Measurements from ENCODE around the gene PEX7.
"Not testable (repeated sequence)": the region's sequence is repeated elsewhere in the genome, so short reads cannot be mapped to it uniquely, and the experiment has no call there.

Gene PEX7, protein sequence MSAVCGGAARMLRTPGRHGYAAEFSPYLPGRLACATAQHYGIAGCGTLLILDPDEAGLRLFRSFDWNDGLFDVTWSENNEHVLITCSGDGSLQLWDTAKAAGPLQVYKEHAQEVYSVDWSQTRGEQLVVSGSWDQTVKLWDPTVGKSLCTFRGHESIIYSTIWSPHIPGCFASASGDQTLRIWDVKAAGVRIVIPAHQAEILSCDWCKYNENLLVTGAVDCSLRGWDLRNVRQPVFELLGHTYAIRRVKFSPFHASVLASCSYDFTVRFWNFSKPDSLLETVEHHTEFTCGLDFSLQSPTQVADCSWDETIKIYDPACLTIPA

GRCh38 chr6:136822376-136823127 lies at the start of gene PEX7:
Gene PEX7, plus strand, starts transcription at chr6:136822592. Its CDS starts 74 bp downstream, at chr6:136822666.
- DNase-seq: peak; percentile 82

GRCh38 chr6:136772685-136773472 lies 49.5 kb upstream of the PEX7 start:
- no peak for DNase-seq

DNA sequence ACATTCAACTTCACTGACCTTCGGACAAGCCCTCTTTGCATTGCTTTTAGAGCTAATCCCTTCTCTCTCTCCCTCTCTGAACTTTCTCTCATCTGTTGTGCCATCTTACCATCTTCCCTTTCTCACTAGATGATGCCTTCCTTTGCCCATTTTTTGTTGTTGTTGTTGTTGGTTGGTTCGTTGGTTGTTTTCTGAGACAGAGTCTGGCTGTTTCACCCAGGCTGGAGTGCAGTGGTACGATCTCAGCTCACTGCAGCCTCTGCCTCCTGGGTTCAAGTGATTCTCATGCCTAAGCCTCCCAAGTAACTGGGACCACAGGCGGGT lies 49.0 kb upstream of the PEX7 start:
- no peak for DNase-seq

DNA sequence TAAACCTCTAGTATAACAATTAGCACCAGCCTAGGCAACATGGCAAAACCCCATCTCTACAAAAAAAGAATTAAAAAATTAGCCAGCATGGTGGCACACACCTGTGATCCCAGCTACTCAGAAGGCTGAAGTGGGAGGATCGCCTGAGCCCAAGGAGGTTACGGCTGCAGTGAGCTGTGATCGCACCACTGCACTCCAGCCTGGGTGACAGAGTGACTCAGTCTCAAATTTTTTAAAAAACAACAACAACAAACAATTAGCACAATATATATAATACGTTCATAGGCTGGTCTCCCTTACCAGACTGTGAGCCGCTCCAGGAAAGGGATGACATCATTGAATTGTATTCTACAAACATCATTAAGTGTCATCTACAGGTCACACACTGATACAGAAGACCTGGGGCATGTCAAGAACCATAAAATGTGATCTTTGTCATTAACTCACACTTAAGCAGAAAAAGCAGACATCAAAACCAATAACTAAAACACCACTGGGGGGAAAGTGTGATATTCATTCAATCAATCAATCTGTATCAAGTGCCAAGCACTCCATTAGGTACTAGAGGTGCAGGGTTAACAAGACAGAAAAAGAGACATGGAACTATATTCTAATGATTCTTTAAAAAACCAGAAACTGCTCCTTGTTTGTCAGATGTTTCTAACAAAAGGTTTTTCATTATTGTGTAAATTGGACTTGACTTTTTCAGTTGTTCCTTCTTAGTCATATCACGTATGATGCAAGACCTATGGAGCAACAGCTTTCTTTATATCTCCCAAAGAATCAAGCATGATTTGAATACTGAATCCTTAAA lies 48.0 kb upstream of the PEX7 start:
- no peak for DNase-seq

DNA sequence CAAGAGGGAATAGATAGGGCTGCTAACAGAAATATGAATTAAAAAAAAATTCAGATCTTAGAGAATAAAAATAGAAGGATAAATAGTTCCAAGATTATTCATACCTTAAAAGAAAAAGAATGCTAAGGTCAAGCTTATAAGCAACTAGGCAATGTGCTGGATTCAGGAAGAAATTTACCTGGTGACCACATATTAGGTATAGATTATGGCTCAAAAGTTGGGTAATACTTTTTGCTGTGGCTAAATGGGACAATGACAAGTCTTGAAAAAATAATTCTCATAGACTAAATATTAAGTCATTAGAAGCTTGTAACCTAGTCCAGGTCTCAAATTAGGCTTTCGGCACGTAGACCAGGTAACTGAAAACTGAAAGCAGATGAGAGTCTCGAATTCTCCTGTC lies 47.3 kb upstream of the PEX7 start:
- no peak for DNase-seq

DNA sequence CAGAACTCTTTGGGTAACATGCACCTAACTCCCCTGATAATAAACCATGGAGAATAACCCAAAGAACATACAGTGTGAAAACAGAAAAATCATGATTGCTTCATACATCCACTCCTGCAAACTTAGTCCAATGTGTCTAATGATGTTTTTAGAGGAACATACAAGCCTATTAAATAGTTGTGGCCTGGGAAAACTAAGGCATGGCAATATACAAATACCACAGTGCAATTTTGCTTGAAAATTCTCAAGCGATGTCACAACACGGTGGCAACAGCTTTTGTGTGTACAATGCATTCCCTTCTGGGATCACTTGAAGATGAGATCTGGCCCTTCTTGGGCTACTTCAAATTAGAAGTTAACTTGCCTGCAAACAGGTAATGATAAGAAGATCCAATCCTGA lies 46.8 kb upstream of the PEX7 start:
- DNase-seq: no peak

DNA sequence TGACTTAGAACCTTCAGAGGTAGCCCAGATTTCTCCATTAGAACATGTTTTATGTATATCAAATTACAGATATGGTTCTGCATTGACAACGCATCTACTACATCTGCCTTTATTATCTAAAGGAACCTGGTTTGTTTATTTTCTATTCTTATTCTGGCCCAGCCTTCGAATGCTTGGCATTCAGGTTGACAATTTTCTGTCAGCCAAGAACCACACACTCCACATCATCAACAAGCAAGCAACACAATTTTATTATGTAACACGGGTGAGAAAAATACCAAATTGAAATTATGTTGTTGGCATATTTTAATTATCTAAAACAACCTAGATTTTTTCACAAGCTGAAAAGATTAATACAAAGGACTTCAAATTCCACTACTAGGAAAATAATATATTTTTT lies 44.7 kb upstream of the PEX7 start:
- DNase-seq: no peak

DNA sequence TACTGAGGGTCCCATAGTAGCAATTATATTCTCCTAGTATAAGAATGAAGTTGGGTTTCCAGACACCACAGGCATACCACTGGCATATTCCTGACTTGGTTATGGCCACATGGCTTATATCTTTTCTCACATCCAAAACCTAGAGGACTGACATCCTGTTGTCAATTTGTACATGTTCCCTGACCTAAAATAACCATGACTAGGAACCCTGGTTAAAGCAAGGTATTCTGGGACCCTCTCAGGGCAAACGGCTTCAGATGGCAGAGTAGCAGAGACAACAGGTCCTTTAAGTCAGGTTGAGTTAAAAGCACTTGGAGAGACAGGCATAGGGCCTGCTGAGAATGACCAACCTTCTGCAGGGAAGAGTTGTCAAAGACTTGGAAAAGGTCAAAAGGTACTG lies 42.7 kb upstream of the PEX7 start:
- DNase-seq: no peak

GRCh38 chr6:136780972-136781371 lies 41.4 kb upstream of the PEX7 start:
- no peak for DNase-seq

GRCh38 chr6:136782021-136782770 lies 40.2 kb upstream of the PEX7 start:
- no peak for DNase-seq

DNA sequence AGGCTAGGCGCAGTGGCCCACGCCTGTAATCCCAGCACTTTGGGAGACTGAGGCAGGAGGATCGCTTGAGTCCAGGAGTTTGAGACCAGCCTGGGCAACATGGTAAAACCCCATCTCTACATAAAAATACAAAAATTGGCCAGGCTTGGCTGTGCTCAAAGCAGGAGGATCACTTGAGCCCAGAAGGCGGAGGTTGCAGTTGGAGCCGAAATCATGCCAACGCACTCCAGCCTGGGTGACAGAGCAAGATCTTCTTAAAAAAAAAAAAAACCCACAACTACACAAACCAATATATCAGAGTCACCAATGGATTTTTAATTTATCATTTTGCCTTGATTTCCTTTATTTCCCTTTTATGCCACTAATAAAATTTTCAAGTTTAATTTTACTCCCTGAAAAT lies 39.4 kb upstream of the PEX7 start:
- no peak for DNase-seq

DNA sequence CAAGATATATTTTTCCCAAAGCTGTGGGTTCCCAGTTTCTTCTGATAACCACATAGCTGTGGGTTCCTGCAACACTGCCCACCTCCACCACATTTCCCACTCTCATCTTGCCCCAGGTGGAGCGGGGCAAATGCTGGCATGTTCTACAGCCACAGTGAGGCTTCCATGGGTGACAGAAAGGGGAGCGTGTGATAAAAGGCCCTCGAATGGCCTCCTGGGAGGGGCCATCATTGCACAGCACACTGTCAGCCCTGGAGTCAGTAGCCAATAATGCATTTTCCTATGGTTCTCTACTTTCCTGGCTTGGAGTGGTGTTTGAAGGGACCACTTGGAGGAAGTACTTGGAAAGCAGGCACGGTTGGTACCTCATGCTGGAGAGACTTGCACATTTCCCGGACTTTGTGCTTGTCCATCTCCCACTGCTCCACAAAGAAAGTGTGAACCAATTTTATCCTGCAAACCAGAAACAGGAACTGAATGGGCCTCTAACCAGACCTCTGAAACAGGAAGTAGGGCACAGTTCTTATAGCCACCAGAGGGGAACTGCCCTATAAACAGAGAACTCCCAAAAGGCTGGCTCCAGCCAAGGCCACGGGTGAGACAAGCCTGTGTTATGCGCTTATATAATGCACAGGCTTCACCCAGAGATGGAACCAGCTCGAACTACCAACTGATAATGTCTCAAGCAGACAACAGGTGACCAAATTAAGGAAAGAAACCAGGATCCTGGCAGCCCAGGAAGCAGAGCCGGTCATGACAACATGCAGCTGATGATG lies 38.7 kb upstream of the PEX7 start:
- DNase-seq: no peak

GRCh38 chr6:136784271-136784664 lies 38.1 kb upstream of the PEX7 start:
- no peak for DNase-seq

- peak; percentile 41 for DNase-seq
Measured at GRCh38 chr6:136784910-136785746, 37.3 kb upstream of the PEX7 start.

DNA sequence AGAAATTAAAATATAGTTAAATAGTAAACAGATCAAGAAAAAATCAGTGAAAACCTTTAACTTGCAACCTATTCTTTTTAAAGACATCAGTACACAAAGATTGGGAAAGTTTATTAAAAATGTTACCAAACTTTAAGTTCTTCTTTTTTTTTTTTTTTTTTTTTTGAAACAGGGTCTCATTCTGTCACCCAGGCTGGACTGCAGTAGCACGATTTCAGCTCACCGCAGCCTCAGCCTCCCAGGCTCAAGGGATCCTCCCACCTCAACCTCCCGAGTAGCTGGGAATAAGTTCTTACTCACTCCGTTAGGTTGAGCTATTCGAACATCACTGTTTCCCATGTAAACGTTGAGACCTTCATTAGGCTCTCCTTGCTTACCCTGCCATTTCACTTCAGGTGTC lies 35.7 kb upstream of the PEX7 start:
- no peak for DNase-seq

- no peak for DNase-seq
Measured at GRCh38 chr6:136787726-136788068, 34.7 kb upstream of the PEX7 start.

- DNase-seq: no peak
Measured at GRCh38 chr6:136788069-136788902, 34.1 kb upstream of the PEX7 start.

- not testable (repeated sequence) for DNase-seq
Measured at GRCh38 chr6:136789440-136789839, 33.0 kb upstream of the PEX7 start.

Measured in activated effector memory CD4-positive, alpha-beta T cell treated with Interleukin-2 at 50 U/mL for 16 hours (primary cell).